NCI-H226 (cell line): Measurements from ENCODE around the gene MAP3K14.

Source experiments
- DNase-seq: peaks from one replicate; pipeline ENCODE4 v3.0.0-alpha.2; 2015

MAP3K14 gene

GRCh38 chr17:45298546-45299285 lies 18.1 kb downstream of the MAP3K14 start:
- no peak for DNase-seq

GRCh38 chr17:45296833-45297124 lies 20.0 kb downstream of the MAP3K14 start:
- DNase-seq = no peak

GRCh38 chr17:45296003-45296832 lies 20.6 kb downstream of the MAP3K14 start:
- DNase-seq = peak; percentile 66

GRCh38 chr17:45294506-45294905 lies 22.3 kb downstream of the MAP3K14 start:
- DNase-seq = peak; percentile 95

- peak; percentile 90 for DNase-seq
Observed at GRCh38 chr17:45293413-45294211, 23.2 kb downstream of the MAP3K14 start.

- no peak for DNase-seq
Observed at GRCh38 chr17:45292696-45293412, 24.0 kb downstream of the MAP3K14 start.

- no peak for DNase-seq
Observed at GRCh38 chr17:45291171-45291805, 25.5 kb downstream of the MAP3K14 start.

- DNase-seq = no peak
Observed at GRCh38 chr17:45290269-45290765, 26.5 kb downstream of the MAP3K14 start.

- DNase-seq = no peak
Observed at GRCh38 chr17:45289301-45290268, 27.2 kb downstream of the MAP3K14 start.

GRCh38 chr17:45288825-45289224 lies 28.0 kb downstream of the MAP3K14 start:
- no peak for DNase-seq

GRCh38 chr17:45287526-45288500 lies 29.0 kb downstream of the MAP3K14 start:
- no peak for DNase-seq

GRCh38 chr17:45286286-45286685 lies 30.5 kb downstream of the MAP3K14 start:
- DNase-seq = no peak

- DNase-seq = no peak
Observed at GRCh38 chr17:45284176-45285140, 32.4 kb downstream of the MAP3K14 start.

- DNase-seq = no peak
Observed at GRCh38 chr17:45283711-45284110, 33.1 kb downstream of the MAP3K14 start.

- no peak for DNase-seq
Observed at GRCh38 chr17:45282683-45283644, 33.9 kb downstream of the MAP3K14 start.

GRCh38 chr17:45279898-45280297 lies 36.9 kb downstream of the MAP3K14 start:
- DNase-seq = no peak

GRCh38 chr17:45277992-45278391 lies 38.8 kb downstream of the MAP3K14 start:
- DNase-seq = no peak
